Nephron (organoid): ENCODE data around the gene CCDC116.

ENCODE experiments used
- H3K27ac Mint-ChIP-seq, 3 experiments: 2 replicates each; pipeline ENCODE4 v1.8.0; 2020; ENCODE audit warnings: mixed read lengths in 3 of 3, mild to moderate bottlenecking in 2 of 3, moderate library complexity in 1 of 3
- H3K27me3 Mint-ChIP-seq: 2 replicates; pipeline ENCODE4 v1.8.0; 2021; ENCODE audit warnings: low read depth, mild to moderate bottlenecking, moderate library complexity, mixed read lengths
- H3K36me3 Mint-ChIP-seq: 2 replicates; pipeline ENCODE4 v1.8.0; 2020; ENCODE audit warnings: low read depth, mixed read lengths
- H3K4me1 Mint-ChIP-seq: 2 replicates; pipeline ENCODE4 v1.8.0; 2020; ENCODE audit warnings: mixed read lengths
- H3K4me3 Mint-ChIP-seq, 3 experiments: 2 replicates each; pipeline ENCODE4 v1.8.0; 2020; ENCODE audit warnings: mild to moderate bottlenecking in 3 of 3, mixed read lengths in 3 of 3, moderate library complexity in 2 of 3
- H3K9me3 Mint-ChIP-seq: 2 replicates; pipeline ENCODE4 v1.8.0; 2020; ENCODE audit warnings: mixed read lengths
- CTCF ChIP-seq, 3 experiments: fragments of 200-600 bp; sonication (generic); IDR thresholded peaks; one replicate each; pipeline ENCODE4 v1.5.0; 2021; ENCODE audit warnings: antibody characterized with exemption in 3 of 3; ENCODE audit not compliant: unreplicated experiment in 3 of 3

CCDC116 gene

GRCh38 chr22:21680830-21681565 is 48.4 kb downstream of the CCDC116 start:
- no peak overlapping the region for H3K4me3 Mint-ChIP-seq
- peaks cover 35% of the 10 kb centered on the region for H3K36me3 Mint-ChIP-seq
- no peak for TF ChIP-seq CTCF (IDR thresholded peaks at IDR 0.05; ENCODE audit: unreplicated experiment in 3 of 3)
- H3K4me1 Mint-ChIP-seq = no peaks in the 10 kb centered on the region
- peak overlapping the region in 1 of 3 experiments; percentile 15 for H3K27ac Mint-ChIP-seq
- peaks cover 1% of the 10 kb centered on the region for H3K9me3 Mint-ChIP-seq
- no peaks in the 10 kb centered on the region for H3K27me3 Mint-ChIP-seq

GRCh38 chr22:21681566-21682370 is 49.2 kb downstream of the CCDC116 start:
- H3K9me3 Mint-ChIP-seq = no peaks in the 10 kb centered on the region
- no peak overlapping the region for H3K4me3 Mint-ChIP-seq

GRCh38 chr22:21682385-21683175 is 50.0 kb downstream of the CCDC116 start:
- Mint-ChIP-seq H3K27me3 (no peaks in the 10 kb centered on the region), H3K9me3 (no peaks in the 10 kb centered on the region), H3K4me3 (no peak overlapping the region), H3K4me1 (no peaks in the 10 kb centered on the region), H3K27ac (peak overlapping the region in 1 of 3 experiments; percentile 91), H3K36me3 (peaks cover 24% of the 10 kb centered on the region)
- TF ChIP-seq CTCF (IDR thresholded peaks at IDR 0.05; ENCODE audit: unreplicated experiment in 3 of 3) = no peak

More at GRCh38 chr22:21681566-21682370, 49.2 kb downstream of the CCDC116 start:
- Mint-ChIP-seq H3K27ac (peak overlapping the region in 1 of 3 experiments; percentile 91), H3K4me1 (no peaks in the 10 kb centered on the region), H3K27me3 (no peaks in the 10 kb centered on the region), H3K36me3 (peaks cover 28% of the 10 kb centered on the region)
- no peak for TF ChIP-seq CTCF (IDR thresholded peaks at IDR 0.05; ENCODE audit: unreplicated experiment in 3 of 3)

DNA sequence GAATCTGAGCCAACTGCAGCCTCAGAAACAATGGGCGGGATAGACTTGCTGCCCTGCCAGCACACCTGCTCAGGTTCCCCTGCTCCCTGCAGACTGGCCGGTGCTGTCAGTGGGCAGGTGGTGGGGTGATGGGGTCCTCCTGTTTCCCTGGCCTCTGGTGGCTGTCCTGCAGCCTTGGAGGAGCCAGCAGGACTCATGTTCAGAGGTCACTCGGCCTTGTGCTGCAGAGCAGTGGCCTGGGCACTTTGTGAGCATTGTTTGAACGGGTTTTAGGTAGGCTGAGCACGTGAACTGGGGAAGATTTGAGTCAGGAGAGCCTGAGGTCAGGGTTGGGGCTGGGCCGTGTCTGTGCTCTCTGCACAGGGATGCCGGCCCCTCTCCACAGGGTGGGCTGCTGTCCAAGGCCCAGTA is 50.8 kb downstream of the CCDC116 start:
- H3K27me3 Mint-ChIP-seq = no peaks in the 10 kb centered on the region
- peaks cover 19% of the 10 kb centered on the region for H3K36me3 Mint-ChIP-seq
- H3K4me3 Mint-ChIP-seq = no peak overlapping the region
- H3K9me3 Mint-ChIP-seq = no peaks in the 10 kb centered on the region
- no peak for TF ChIP-seq CTCF (IDR thresholded peaks at IDR 0.05; ENCODE audit: unreplicated experiment in 3 of 3)
- peak overlapping the region in 1 of 3 experiments; percentile 76 for H3K27ac Mint-ChIP-seq
- no peaks in the 10 kb centered on the region for H3K4me1 Mint-ChIP-seq

- no peak for TF ChIP-seq CTCF (IDR thresholded peaks at IDR 0.05; ENCODE audit: unreplicated experiment in 3 of 3)
- H3K4me1 Mint-ChIP-seq = no peaks in the 10 kb centered on the region
- H3K27ac Mint-ChIP-seq = no peak overlapping the region
- no peaks in the 10 kb centered on the region for H3K9me3 Mint-ChIP-seq
- no peaks in the 10 kb centered on the region for H3K27me3 Mint-ChIP-seq
- no peak overlapping the region for H3K4me3 Mint-ChIP-seq
- peaks cover 25% of the 10 kb centered on the region for H3K36me3 Mint-ChIP-seq
Observed at GRCh38 chr22:21684492-21685163, 52.1 kb downstream of the CCDC116 start.
